Measurements from ENCODE around the gene LEFTY1. TPM values are rescaled to one million over a fixed set of nuclear protein-coding genes. Genes with fewer than 3 reads are reported as not detected.
A peak's percentile ranks its signal among the peaks of the same experiment; 100 is the strongest.

LEFTY1 gene
- total and polyA plus RNA-seq, 2 donors (not counting 3 experiments of a cell fraction or from before 2014, with no cell fraction given), result not detected

- no peaks in the 10 kb centered on the region for H4K20me1 ChIP-seq (replicated peaks; ENCODE audit: control insufficient read depth, extremely low read depth, insufficient read depth, low read length)
- no peaks in the 10 kb centered on the region for H3K9me3 ChIP-seq (replicated peaks; ENCODE audit: control insufficient read depth, insufficient read depth, low read length)
- no peaks in the 10 kb centered on the region for H3K79me2 ChIP-seq (ENCODE audit: control insufficient read depth, insufficient read depth, low read length)
- no peak overlapping the region for H3K4me3 ChIP-seq (replicated peaks in 1 of 3; ENCODE audit: insufficient read depth in 1 of 3, low read depth in 1 of 3, low read length in 3 of 3)
- no peak overlapping the region for H3K9ac ChIP-seq (replicated peaks; ENCODE audit: extremely low read depth, insufficient read depth, low read length)
- no peak for TF ChIP-seq POLR2AphosphoS5 (IDR thresholded peaks at IDR 0.05; ENCODE audit: insufficient read depth, low read depth, low read length)
- H3K4me1 ChIP-seq (ENCODE audit: control insufficient read depth, extremely low read depth, insufficient read depth, low read length), result peaks cover 14% of the 10 kb centered on the region
- dilution Hi-C loops (cut with MboI; ENCODE audit: extremely low pct_ligation_motif_present, low sequenced_read_pairs) (no loop called here), intact Hi-C loops (cut with micrococcal nuclease) (no loop called here)
- H3K27ac ChIP-seq (ENCODE audit: insufficient read depth, low read depth, low read length), result no peak overlapping the region
- FAIRE-seq (no peak), DNase-seq (ENCODE audit: low read depth, low spot score) (no peak)
- BruUV-seq (replicated peaks), result TSS peak; percentile 28
- CTCF ChIA-PET, result interaction anchor here (0.6 to 4.7 kb wide), 5 partner anchors 9 to 406 kb away, joined by 3 to 40 read pairs (median 3); partner anchors contain the start of genes EPHX1 and LEFTY1
- H3K9me1 ChIP-seq (replicated peaks; ENCODE audit: control insufficient read depth, extremely low read depth, insufficient read depth, low read length), result no peaks in the 10 kb centered on the region
- no peaks in the 10 kb centered on the region for H3K27me3 ChIP-seq (ENCODE audit: control insufficient read depth in 2 of 2, insufficient read depth in 2 of 2, low read length in 2 of 2)
- no peak overlapping the region for H2AFZ ChIP-seq (ENCODE audit: low read depth, low read length)
- peaks cover 0 to under 1% of the 10 kb centered on the region in 2 experiments for H3K36me3 ChIP-seq (ENCODE audit: control insufficient read depth in 2 of 2, extremely low read depth in 1 of 2, insufficient read depth in 2 of 2, low read length in 2 of 2)
- POLR2A ChIA-PET, result interaction anchor here (1.0 to 1.3 kb wide), 2 partner anchors 103 to 372 kb away, joined by 3 to 4 read pairs; partner anchors contain the start of gene SRP9
- H3K4me2 ChIP-seq (ENCODE audit: insufficient read depth, low read length), result peak overlapping the region; percentile 81
Observed at GRCh38 chr1:225880636-225881035, 8.3 kb downstream of the LEFTY1 start.

- H3K4me3 ChIP-seq (replicated peaks in 1 of 3; ENCODE audit: insufficient read depth in 1 of 3, low read depth in 1 of 3, low read length in 3 of 3), result no peak overlapping the region
- H3K36me3 ChIP-seq (ENCODE audit: control insufficient read depth in 2 of 2, extremely low read depth in 1 of 2, insufficient read depth in 2 of 2, low read length in 2 of 2), result peaks cover 0 to 2% of the 10 kb centered on the region in 2 experiments
- H3K9me1 ChIP-seq (replicated peaks; ENCODE audit: control insufficient read depth, extremely low read depth, insufficient read depth, low read length), result no peaks in the 10 kb centered on the region
- H3K27me3 ChIP-seq (ENCODE audit: control insufficient read depth in 2 of 2, insufficient read depth in 2 of 2, low read length in 2 of 2), result no peaks in the 10 kb centered on the region
- ChIA-PET POLR2A (interaction anchor here (1.3 kb wide), 1 partner anchor 103 kb away, joined by 4 read pairs; the partner anchor contains the start of gene SRP9), CTCF (interaction anchor here (1.3 to 4.7 kb wide), 3 partner anchors 30 to 406 kb away, joined by 3 to 40 read pairs (median 7); partner anchors contain the start of gene EPHX1)
- no peak overlapping the region for H3K4me2 ChIP-seq (ENCODE audit: insufficient read depth, low read length)
- H3K27ac ChIP-seq (ENCODE audit: insufficient read depth, low read depth, low read length), result no peak overlapping the region
- no peaks in the 10 kb centered on the region for H4K20me1 ChIP-seq (replicated peaks; ENCODE audit: control insufficient read depth, extremely low read depth, insufficient read depth, low read length)
- peaks cover 14% of the 10 kb centered on the region for H3K4me1 ChIP-seq (ENCODE audit: control insufficient read depth, extremely low read depth, insufficient read depth, low read length)
- no peak for TF ChIP-seq POLR2AphosphoS5 (IDR thresholded peaks at IDR 0.05; ENCODE audit: insufficient read depth, low read depth, low read length)
- no peak for TF ChIP-seq MYC (IDR thresholded peaks at IDR 0.05; ENCODE audit: low read depth, low read length)
- TF ChIP-seq EZH2 (IDR thresholded peaks at IDR 0.05; ENCODE audit: borderline replicate concordance, low read depth, low read length, severe bottlenecking), result no peak
- no peak for TF ChIP-seq POLR2A (IDR thresholded peaks at IDR 0.05; ENCODE audit: low read depth, low read length)
- TF ChIP-seq FOS (IDR thresholded peaks at IDR 0.05; ENCODE audit: borderline replicate concordance, insufficient read depth, low read length), result no peak
- no peak for TF ChIP-seq MAX (IDR thresholded peaks at IDR 0.05; ENCODE audit: insufficient read depth, insufficient read length)
- no peak for TF ChIP-seq CTCF (IDR thresholded peaks at IDR 0.05; ENCODE audit: extremely low read depth in 1 of 2, insufficient read depth in 1 of 2, low read depth in 1 of 2, low read length in 2 of 2)
- no peak overlapping the region for H2AFZ ChIP-seq (ENCODE audit: low read depth, low read length)
- no peak overlapping the region for H3K9ac ChIP-seq (replicated peaks; ENCODE audit: extremely low read depth, insufficient read depth, low read length)
- DNase-seq (ENCODE audit: low read depth, low spot score) (no peak), FAIRE-seq (peak; percentile 12)
- H3K9me3 ChIP-seq (replicated peaks; ENCODE audit: control insufficient read depth, insufficient read depth, low read length), result no peaks in the 10 kb centered on the region
- no TSS peak for BruUV-seq (replicated peaks)
- intact Hi-C loops (cut with micrococcal nuclease), result no loop called here
- no peaks in the 10 kb centered on the region for H3K79me2 ChIP-seq (ENCODE audit: control insufficient read depth, insufficient read depth, low read length)
- dilution Hi-C loops (cut with MboI; ENCODE audit: extremely low pct_ligation_motif_present, low sequenced_read_pairs), result no loop called here
Observed at GRCh38 chr1:225880222-225880588, 8.7 kb downstream of the LEFTY1 start.
